ENCODE results near the gene SUSD6.

DNA sequence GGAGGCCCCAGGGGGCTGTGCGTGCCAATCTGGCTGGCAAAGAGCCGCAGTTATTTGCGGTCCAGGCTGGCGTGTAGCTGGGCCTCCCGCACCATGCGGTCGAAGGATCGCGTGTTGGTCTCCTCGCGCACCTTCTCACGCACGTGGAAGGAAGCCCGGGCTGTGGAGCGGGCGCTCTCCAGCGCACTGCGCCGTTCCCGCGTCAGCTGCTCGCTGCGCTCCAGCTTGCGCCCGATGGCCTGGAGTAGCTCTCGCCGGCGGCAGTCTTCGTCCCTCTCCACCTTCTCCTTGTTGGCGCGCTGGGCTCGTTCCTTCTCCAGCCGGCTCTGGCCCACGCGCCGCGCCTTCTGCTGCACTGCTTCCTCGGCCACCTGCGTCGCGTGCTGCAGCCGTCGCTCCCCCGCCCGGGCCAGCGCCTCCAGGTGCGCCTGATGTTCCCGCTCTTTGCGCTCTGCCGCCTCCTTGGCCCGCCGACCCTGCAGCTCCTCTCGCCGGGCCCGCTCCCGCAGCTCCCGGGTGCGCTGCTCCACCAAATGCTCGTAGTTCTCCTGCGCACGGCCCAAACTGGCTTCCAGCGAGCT is 39.9 kb upstream of the SUSD6 start:
- TF ChIP-seq, protein P1, sequence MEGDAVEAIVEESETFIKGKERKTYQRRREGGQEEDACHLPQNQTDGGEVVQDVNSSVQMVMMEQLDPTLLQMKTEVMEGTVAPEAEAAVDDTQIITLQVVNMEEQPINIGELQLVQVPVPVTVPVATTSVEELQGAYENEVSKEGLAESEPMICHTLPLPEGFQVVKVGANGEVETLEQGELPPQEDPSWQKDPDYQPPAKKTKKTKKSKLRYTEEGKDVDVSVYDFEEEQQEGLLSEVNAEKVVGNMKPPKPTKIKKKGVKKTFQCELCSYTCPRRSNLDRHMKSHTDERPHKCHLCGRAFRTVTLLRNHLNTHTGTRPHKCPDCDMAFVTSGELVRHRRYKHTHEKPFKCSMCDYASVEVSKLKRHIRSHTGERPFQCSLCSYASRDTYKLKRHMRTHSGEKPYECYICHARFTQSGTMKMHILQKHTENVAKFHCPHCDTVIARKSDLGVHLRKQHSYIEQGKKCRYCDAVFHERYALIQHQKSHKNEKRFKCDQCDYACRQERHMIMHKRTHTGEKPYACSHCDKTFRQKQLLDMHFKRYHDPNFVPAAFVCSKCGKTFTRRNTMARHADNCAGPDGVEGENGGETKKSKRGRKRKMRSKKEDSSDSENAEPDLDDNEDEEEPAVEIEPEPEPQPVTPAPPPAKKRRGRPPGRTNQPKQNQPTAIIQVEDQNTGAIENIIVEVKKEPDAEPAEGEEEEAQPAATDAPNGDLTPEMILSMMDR (conservative IDR thresholded peaks at IDR 0.05): no peak
- no peak for TF ChIP-seq ZFX (IDR thresholded peaks at IDR 0.05)
